ENCODE data around the gene FGD2. TPM values are rescaled to one million over a fixed set of nuclear protein-coding genes. Genes with fewer than 3 reads are reported as not detected.
A peak's percentile ranks its signal among the peaks of the same experiment; 100 is the strongest.

FGD2 gene
- total RNA-seq, 1 experiment from 2014 or later: 0.19 TPM

DNA sequence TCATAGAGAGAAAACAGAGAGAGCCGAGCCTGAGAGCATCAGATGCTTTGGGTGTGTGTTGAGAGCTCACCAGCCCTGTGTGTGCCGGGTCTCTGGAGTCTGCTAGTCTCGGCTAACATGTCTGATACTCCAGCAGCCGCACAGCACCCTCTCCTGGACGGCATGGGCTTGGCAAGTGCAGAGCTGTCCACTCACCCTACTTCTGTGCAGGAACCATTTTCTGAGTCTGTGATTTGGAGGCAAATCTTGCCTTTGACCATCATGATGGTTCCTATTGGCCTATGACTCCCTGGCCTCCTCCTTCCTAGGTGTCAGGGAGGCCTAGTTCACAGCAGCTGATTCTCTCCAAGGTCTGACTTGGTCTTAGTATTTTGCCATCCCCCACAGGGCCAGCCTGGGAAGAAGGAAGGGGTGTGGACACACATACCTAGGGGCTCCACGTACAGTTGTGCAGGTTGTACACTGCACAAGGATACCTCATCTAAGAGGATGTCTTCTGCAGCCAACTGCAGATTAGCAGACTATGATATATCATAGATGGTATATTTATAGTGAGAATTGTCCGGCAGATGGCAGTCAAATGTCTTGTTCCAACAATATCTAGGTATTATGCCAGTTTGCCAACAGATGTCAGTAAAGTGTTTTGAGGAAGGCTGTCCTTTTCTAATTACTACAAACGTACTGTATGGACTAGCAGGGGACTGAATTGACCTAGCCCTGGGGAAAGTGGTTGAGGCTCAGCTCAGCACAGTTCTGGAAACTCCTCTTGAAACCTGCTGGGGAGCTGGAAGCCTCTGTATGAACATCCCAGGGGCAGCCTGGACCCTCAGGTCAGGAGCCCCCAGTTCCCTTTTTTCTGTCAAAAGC is 13.0 kb downstream of the FGD2 start:
- peaks cover 58% of the 10 kb centered on the region for H3K4me1 Mint-ChIP-seq (ENCODE audit: low read depth, unreplicated experiment)
- H3K27me3 Mint-ChIP-seq (ENCODE audit: unreplicated experiment): no peaks in the 10 kb centered on the region
- CTCF ChIA-PET: interaction anchor here (0.6 to 10.9 kb wide), 41 partner anchors 10 to 439 kb away, joined by 3 to 185 read pairs (median 4); partner anchors contain the start of genes C6orf89, FGD2, MTCH1 and PIM1
- no TSS peak for BruUV-seq (replicated peaks)
- no peaks in the 10 kb centered on the region for H3K9me3 Mint-ChIP-seq (ENCODE audit: low read depth, unreplicated experiment)
- TF ChIP-seq, protein P1, sequence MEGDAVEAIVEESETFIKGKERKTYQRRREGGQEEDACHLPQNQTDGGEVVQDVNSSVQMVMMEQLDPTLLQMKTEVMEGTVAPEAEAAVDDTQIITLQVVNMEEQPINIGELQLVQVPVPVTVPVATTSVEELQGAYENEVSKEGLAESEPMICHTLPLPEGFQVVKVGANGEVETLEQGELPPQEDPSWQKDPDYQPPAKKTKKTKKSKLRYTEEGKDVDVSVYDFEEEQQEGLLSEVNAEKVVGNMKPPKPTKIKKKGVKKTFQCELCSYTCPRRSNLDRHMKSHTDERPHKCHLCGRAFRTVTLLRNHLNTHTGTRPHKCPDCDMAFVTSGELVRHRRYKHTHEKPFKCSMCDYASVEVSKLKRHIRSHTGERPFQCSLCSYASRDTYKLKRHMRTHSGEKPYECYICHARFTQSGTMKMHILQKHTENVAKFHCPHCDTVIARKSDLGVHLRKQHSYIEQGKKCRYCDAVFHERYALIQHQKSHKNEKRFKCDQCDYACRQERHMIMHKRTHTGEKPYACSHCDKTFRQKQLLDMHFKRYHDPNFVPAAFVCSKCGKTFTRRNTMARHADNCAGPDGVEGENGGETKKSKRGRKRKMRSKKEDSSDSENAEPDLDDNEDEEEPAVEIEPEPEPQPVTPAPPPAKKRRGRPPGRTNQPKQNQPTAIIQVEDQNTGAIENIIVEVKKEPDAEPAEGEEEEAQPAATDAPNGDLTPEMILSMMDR (IDR thresholded peaks at IDR 0.05; ENCODE audit: unreplicated experiment): peak; percentile 92
- DNase-seq: peak; percentile 95
- H3K4me3 Mint-ChIP-seq (ENCODE audit: low read depth, unreplicated experiment): no peak overlapping the region
- intact Hi-C loops (cut with micrococcal nuclease; ENCODE audit: unreplicated experiment): loop anchor here (1.0 kb wide), 5 partner anchors 104 to 252 kb away; partner anchors contain the start of gene C6orf89
- peak overlapping the region; percentile 12 for H3K27ac Mint-ChIP-seq (ENCODE audit: unreplicated experiment)
- peaks cover 12% of the 10 kb centered on the region for H3K36me3 Mint-ChIP-seq (ENCODE audit: insufficient read depth, unreplicated experiment)

DNA sequence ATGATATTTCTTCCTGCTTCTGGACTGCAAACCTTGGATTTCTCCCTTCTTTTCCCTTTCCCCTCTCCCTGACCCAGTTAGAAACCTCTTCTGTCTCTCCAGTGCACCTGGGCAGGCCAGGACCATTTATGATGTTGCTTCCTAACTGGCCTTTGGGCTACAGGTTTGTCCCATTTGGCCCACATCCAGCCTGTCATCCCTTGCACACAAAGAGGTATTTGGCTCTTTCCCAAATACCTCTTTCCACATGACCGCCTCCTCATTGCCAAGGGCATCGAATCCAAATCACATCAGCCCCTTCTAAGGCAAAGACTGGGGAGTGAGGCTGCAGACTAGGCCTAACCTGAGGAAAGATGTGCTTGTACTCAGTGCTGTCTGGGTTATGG is 13.6 kb downstream of the FGD2 start:
- CTCF ChIA-PET: interaction anchor here (0.6 to 10.9 kb wide), 17 partner anchors 10 to 712 kb away, joined by 3 to 185 read pairs (median 4); partner anchors contain the start of genes C6orf89, PIM1 and PPIL1
- intact Hi-C loops (cut with micrococcal nuclease; ENCODE audit: unreplicated experiment): no loop called here
- no TSS peak for BruUV-seq (replicated peaks)
- Mint-ChIP-seq H3K27ac (ENCODE audit: unreplicated experiment) (no peak overlapping the region), H3K4me3 (ENCODE audit: low read depth, unreplicated experiment) (no peak overlapping the region), H3K4me1 (ENCODE audit: low read depth, unreplicated experiment) (peaks cover 64% of the 10 kb centered on the region), H3K36me3 (ENCODE audit: insufficient read depth, unreplicated experiment) (peaks cover 18% of the 10 kb centered on the region), H3K9me3 (ENCODE audit: low read depth, unreplicated experiment) (no peaks in the 10 kb centered on the region), H3K27me3 (ENCODE audit: unreplicated experiment) (no peaks in the 10 kb centered on the region)
- TF ChIP-seq, protein P1 (IDR thresholded peaks at IDR 0.05; ENCODE audit: unreplicated experiment): no peak
- DNase-seq: peak; percentile 61

DNA sequence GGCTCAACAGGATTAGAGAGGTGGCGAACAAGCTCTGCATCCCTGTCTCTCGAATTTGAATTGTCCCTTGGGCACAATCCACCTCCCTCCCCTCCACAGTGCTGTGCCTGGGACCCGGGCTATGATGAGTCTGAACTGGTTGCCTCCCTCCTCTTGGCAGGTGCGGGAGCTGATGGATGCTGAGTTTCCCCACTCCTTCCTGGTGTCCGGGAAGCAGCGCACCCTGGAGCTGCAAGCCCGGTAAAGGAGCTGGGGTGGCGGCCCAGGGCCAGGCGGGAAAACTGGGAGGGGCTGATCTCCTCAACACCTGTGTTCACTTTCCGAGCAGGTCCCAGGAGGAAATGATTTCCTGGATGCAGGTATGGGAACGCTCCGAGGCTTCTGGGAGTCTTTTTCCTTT is 14.9 kb downstream of the FGD2 start:
- no TSS peak for BruUV-seq (replicated peaks)
- peaks cover 25% of the 10 kb centered on the region for H3K36me3 Mint-ChIP-seq (ENCODE audit: insufficient read depth, unreplicated experiment)
- intact Hi-C loops (cut with micrococcal nuclease; ENCODE audit: unreplicated experiment): loop anchor here (5.0 kb wide), 1 partner anchor 37 kb away; no protein-coding TSS in a partner anchor
- TF ChIP-seq, protein P1 (IDR thresholded peaks at IDR 0.05; ENCODE audit: unreplicated experiment): no peak
- peaks cover 77% of the 10 kb centered on the region for H3K4me1 Mint-ChIP-seq (ENCODE audit: low read depth, unreplicated experiment)
- DNase-seq: no peak
- CTCF ChIA-PET: interaction anchor here (0.6 to 10.9 kb wide), 5 partner anchors 135 to 294 kb away, joined by 3 to 185 read pairs (median 32); partner anchors contain the start of gene C6orf89
- H3K9me3 Mint-ChIP-seq (ENCODE audit: low read depth, unreplicated experiment): no peaks in the 10 kb centered on the region
- no peak overlapping the region for H3K27ac Mint-ChIP-seq (ENCODE audit: unreplicated experiment)
- no peak overlapping the region for H3K4me3 Mint-ChIP-seq (ENCODE audit: low read depth, unreplicated experiment)
- no peaks in the 10 kb centered on the region for H3K27me3 Mint-ChIP-seq (ENCODE audit: unreplicated experiment)

DNA sequence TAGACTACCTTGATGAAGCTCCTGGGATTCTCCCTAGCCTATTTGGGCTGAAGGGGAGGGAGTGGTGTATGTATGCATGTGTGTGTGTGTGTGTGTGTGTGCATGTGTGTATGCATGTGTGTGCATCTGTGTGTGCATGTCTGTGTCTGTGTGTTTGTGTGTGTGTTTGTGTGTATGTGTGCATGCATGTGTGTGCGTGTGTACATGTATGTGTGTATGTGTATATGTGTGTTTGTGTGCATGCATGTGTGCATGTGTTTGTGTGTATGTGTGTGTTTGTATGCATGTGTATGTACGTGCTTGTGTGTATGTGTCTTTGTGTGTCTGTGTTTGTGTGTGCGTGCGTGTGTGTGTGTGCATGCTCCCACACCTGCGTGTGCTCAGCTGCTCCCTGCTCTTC is 15.4 kb downstream of the FGD2 start:
- CTCF ChIA-PET: interaction anchor here (0.6 to 10.9 kb wide), 9 partner anchors 28 to 481 kb away, joined by 3 to 185 read pairs (median 5); partner anchors contain the start of gene C6orf89
- no peak for DNase-seq
- H3K36me3 Mint-ChIP-seq (ENCODE audit: insufficient read depth, unreplicated experiment): peaks cover 25% of the 10 kb centered on the region
- intact Hi-C loops (cut with micrococcal nuclease; ENCODE audit: unreplicated experiment): loop anchor here (5.0 kb wide), 1 partner anchor 36 kb away; no protein-coding TSS in a partner anchor
- H3K27me3 Mint-ChIP-seq (ENCODE audit: unreplicated experiment): no peaks in the 10 kb centered on the region
- BruUV-seq (replicated peaks): no TSS peak
- H3K4me3 Mint-ChIP-seq (ENCODE audit: low read depth, unreplicated experiment): no peak overlapping the region
- H3K27ac Mint-ChIP-seq (ENCODE audit: unreplicated experiment): peak overlapping the region; percentile 23
- TF ChIP-seq, protein P1 (IDR thresholded peaks at IDR 0.05; ENCODE audit: unreplicated experiment): no peak
- peaks cover 82% of the 10 kb centered on the region for H3K4me1 Mint-ChIP-seq (ENCODE audit: low read depth, unreplicated experiment)
- no peaks in the 10 kb centered on the region for H3K9me3 Mint-ChIP-seq (ENCODE audit: low read depth, unreplicated experiment)
